Measurements from ENCODE around the gene CCDC191.

CCDC191 gene

GRCh38 chr3:114019486-114019885 lies 36.8 kb downstream of the CCDC191 start:
- H3K36me3 ChIP-seq (ENCODE audit: control insufficient read depth in 1 of 2, insufficient read depth in 2 of 2, low read length in 2 of 2) = no peaks in the 10 kb centered on the region
- H2AFZ ChIP-seq (ENCODE audit: insufficient read depth, low read length, poor library complexity) = no peak overlapping the region
- H3K4me2 ChIP-seq (ENCODE audit: low read length) = no peak overlapping the region
- H3K23ac ChIP-seq (ENCODE audit: low read length) = no peak overlapping the region
- no peak overlapping the region for H3K27ac ChIP-seq (ENCODE audit: low read depth, low read length)
- H3K18ac ChIP-seq (ENCODE audit: low read length) = no peak overlapping the region
- H4K91ac ChIP-seq (ENCODE audit: low read depth, low read length) = no peak overlapping the region
- no peaks in the 10 kb centered on the region for H3K27me3 ChIP-seq (ENCODE audit: insufficient read depth, low read length)
- H2BK12ac ChIP-seq (ENCODE audit: low read length) = no peak overlapping the region
- no peak overlapping the region for H3K4ac ChIP-seq (ENCODE audit: low read depth, low read length)
- H3K79me1 ChIP-seq (ENCODE audit: low read length) = no peaks in the 10 kb centered on the region
- no peak overlapping the region for H3K4me3 ChIP-seq (ENCODE audit: low read depth, low read length)
- H2AK5ac ChIP-seq (ENCODE audit: low read length) = no peak overlapping the region
- no peaks in the 10 kb centered on the region for H3K79me2 ChIP-seq (ENCODE audit: control insufficient read depth, insufficient read depth, low read length, poor library complexity)
- H3K9ac ChIP-seq (ENCODE audit: low read length) = no peak overlapping the region
- H3K9me3 ChIP-seq (ENCODE audit: insufficient read depth, low read depth, low read length) = no peaks in the 10 kb centered on the region
- no peaks in the 10 kb centered on the region for H3K4me1 ChIP-seq (ENCODE audit: control insufficient read depth in 1 of 2, insufficient read depth in 2 of 2, low read length in 2 of 2)
- H4K8ac ChIP-seq (ENCODE audit: low read depth, low read length) = no peak overlapping the region
- H3K14ac ChIP-seq (ENCODE audit: low read length) = no peak overlapping the region
- no CpG with 5 or more reads among the region's 2 CpGs for WGBS (ENCODE audit: extremely low coverage, insufficient coverage, insufficient read length)
- no peak overlapping the region for H2BK5ac ChIP-seq (ENCODE audit: low read depth, low read length, poor library complexity)
- H2BK120ac ChIP-seq (ENCODE audit: insufficient read depth, low read length, poor library complexity) = no peak overlapping the region
- no peak overlapping the region for H4K12ac ChIP-seq (ENCODE audit: low read depth, low read length)
- no peak for DNase-seq

GRCh38 chr3:114014211-114014610 lies 42.1 kb downstream of the CCDC191 start:
- Histone ChIP-seq H3K36me3 (ENCODE audit: control insufficient read depth in 1 of 2, insufficient read depth in 2 of 2, low read length in 2 of 2) (no peaks in the 10 kb centered on the region), H2AFZ (ENCODE audit: insufficient read depth, low read length, poor library complexity) (no peak overlapping the region), H4K91ac (ENCODE audit: low read depth, low read length) (no peak overlapping the region), H3K4ac (ENCODE audit: low read depth, low read length) (no peak overlapping the region), H2BK5ac (ENCODE audit: low read depth, low read length, poor library complexity) (no peak overlapping the region), H2BK120ac (ENCODE audit: insufficient read depth, low read length, poor library complexity) (no peak overlapping the region), H4K12ac (ENCODE audit: low read depth, low read length) (no peak overlapping the region), H3K27me3 (ENCODE audit: insufficient read depth, low read length) (no peaks in the 10 kb centered on the region), H3K4me1 (ENCODE audit: control insufficient read depth in 1 of 2, insufficient read depth in 2 of 2, low read length in 2 of 2) (no peaks in the 10 kb centered on the region), H4K8ac (ENCODE audit: low read depth, low read length) (no peak overlapping the region), H3K18ac (ENCODE audit: low read length) (no peak overlapping the region), H3K23ac (ENCODE audit: low read length) (no peak overlapping the region), H3K9ac (ENCODE audit: low read length) (no peak overlapping the region), H2AK5ac (ENCODE audit: low read length) (no peak overlapping the region), H3K27ac (ENCODE audit: low read depth, low read length) (no peak overlapping the region), H3K79me1 (ENCODE audit: low read length) (no peaks in the 10 kb centered on the region), H2BK12ac (ENCODE audit: low read length) (no peak overlapping the region), H3K4me2 (ENCODE audit: low read length) (no peak overlapping the region), H3K9me3 (ENCODE audit: insufficient read depth, low read depth, low read length) (no peaks in the 10 kb centered on the region), H3K14ac (ENCODE audit: low read length) (no peak overlapping the region), H3K4me3 (ENCODE audit: low read depth, low read length) (no peak overlapping the region), H3K79me2 (ENCODE audit: control insufficient read depth, insufficient read depth, low read length, poor library complexity) (no peaks in the 10 kb centered on the region)
- DNase-seq = no peak
- no CpG with 5 or more reads among the region's 7 CpGs for WGBS (ENCODE audit: extremely low coverage, insufficient coverage, insufficient read length)

- no peak overlapping the region for H2AK5ac ChIP-seq (ENCODE audit: low read length)
- no peaks in the 10 kb centered on the region for H3K9me3 ChIP-seq (ENCODE audit: insufficient read depth, low read depth, low read length)
- no peaks in the 10 kb centered on the region for H3K36me3 ChIP-seq (ENCODE audit: control insufficient read depth in 1 of 2, insufficient read depth in 2 of 2, low read length in 2 of 2)
- no peaks in the 10 kb centered on the region for H3K79me1 ChIP-seq (ENCODE audit: low read length)
- no peaks in the 10 kb centered on the region for H3K27me3 ChIP-seq (ENCODE audit: insufficient read depth, low read length)
- no peaks in the 10 kb centered on the region for H3K4me1 ChIP-seq (ENCODE audit: control insufficient read depth in 1 of 2, insufficient read depth in 2 of 2, low read length in 2 of 2)
- no peak overlapping the region for H3K4me2 ChIP-seq (ENCODE audit: low read length)
- H3K4ac ChIP-seq (ENCODE audit: low read depth, low read length) = no peak overlapping the region
- no peak overlapping the region for H2BK5ac ChIP-seq (ENCODE audit: low read depth, low read length, poor library complexity)
- H3K14ac ChIP-seq (ENCODE audit: low read length) = no peak overlapping the region
- H3K4me3 ChIP-seq (ENCODE audit: low read depth, low read length) = no peak overlapping the region
- H4K12ac ChIP-seq (ENCODE audit: low read depth, low read length) = no peak overlapping the region
- H3K27ac ChIP-seq (ENCODE audit: low read depth, low read length) = no peak overlapping the region
- no peak overlapping the region for H3K23ac ChIP-seq (ENCODE audit: low read length)
- no peak overlapping the region for H3K18ac ChIP-seq (ENCODE audit: low read length)
- no peak overlapping the region for H4K91ac ChIP-seq (ENCODE audit: low read depth, low read length)
- no peak overlapping the region for H4K8ac ChIP-seq (ENCODE audit: low read depth, low read length)
- DNase-seq = no peak
- H2BK120ac ChIP-seq (ENCODE audit: insufficient read depth, low read length, poor library complexity) = no peak overlapping the region
- no CpG with 5 or more reads among the region's 2 CpGs for WGBS (ENCODE audit: extremely low coverage, insufficient coverage, insufficient read length)
- no peak overlapping the region for H2AFZ ChIP-seq (ENCODE audit: insufficient read depth, low read length, poor library complexity)
- H3K79me2 ChIP-seq (ENCODE audit: control insufficient read depth, insufficient read depth, low read length, poor library complexity) = no peaks in the 10 kb centered on the region
- no peak overlapping the region for H2BK12ac ChIP-seq (ENCODE audit: low read length)
- H3K9ac ChIP-seq (ENCODE audit: low read length) = no peak overlapping the region
Observed at GRCh38 chr3:114011059-114011797, 45.1 kb downstream of the CCDC191 start.

- Histone ChIP-seq H3K9ac (ENCODE audit: low read length) (no peak overlapping the region), H4K8ac (ENCODE audit: low read depth, low read length) (no peak overlapping the region), H3K4me3 (ENCODE audit: low read depth, low read length) (no peak overlapping the region), H2BK5ac (ENCODE audit: low read depth, low read length, poor library complexity) (no peak overlapping the region), H3K4me2 (ENCODE audit: low read length) (no peak overlapping the region), H3K14ac (ENCODE audit: low read length) (no peak overlapping the region), H2BK12ac (ENCODE audit: low read length) (no peak overlapping the region), H4K12ac (ENCODE audit: low read depth, low read length) (no peak overlapping the region), H2BK120ac (ENCODE audit: insufficient read depth, low read length, poor library complexity) (no peak overlapping the region), H3K79me2 (ENCODE audit: control insufficient read depth, insufficient read depth, low read length, poor library complexity) (no peaks in the 10 kb centered on the region), H3K79me1 (ENCODE audit: low read length) (no peaks in the 10 kb centered on the region), H3K9me3 (ENCODE audit: insufficient read depth, low read depth, low read length) (peaks cover 1% of the 10 kb centered on the region), H3K23ac (ENCODE audit: low read length) (no peak overlapping the region), H4K91ac (ENCODE audit: low read depth, low read length) (no peak overlapping the region), H2AFZ (ENCODE audit: insufficient read depth, low read length, poor library complexity) (no peak overlapping the region), H3K36me3 (ENCODE audit: control insufficient read depth in 1 of 2, insufficient read depth in 2 of 2, low read length in 2 of 2) (peaks cover 2 to 4% of the 10 kb centered on the region in 2 experiments), H2AK5ac (ENCODE audit: low read length) (no peak overlapping the region), H3K4ac (ENCODE audit: low read depth, low read length) (no peak overlapping the region), H3K27me3 (ENCODE audit: insufficient read depth, low read length) (no peaks in the 10 kb centered on the region), H3K27ac (ENCODE audit: low read depth, low read length) (no peak overlapping the region), H3K18ac (ENCODE audit: low read length) (no peak overlapping the region), H3K4me1 (ENCODE audit: control insufficient read depth in 1 of 2, insufficient read depth in 2 of 2, low read length in 2 of 2) (no peaks in the 10 kb centered on the region)
- WGBS (ENCODE audit: extremely low coverage, insufficient coverage, insufficient read length) = no CpG with 5 or more reads among the region's 5 CpGs
- DNase-seq = no peak
Observed at GRCh38 chr3:114005481-114005880, 50.8 kb downstream of the CCDC191 start.
